OCI-LY7 (cell line): Measurements from ENCODE around the gene OR2W1.

ENCODE experiments used
- CTCF ChIP-seq: fragments of 200-600 bp; sonication (generic); conservative IDR thresholded peaks from 2 replicates; pipeline ENCODE4 v1.5.1; 2014; ENCODE audit warnings: mild to moderate bottlenecking, antibody characterized with exemption, low read length, moderate library complexity, mixed read lengths
- EZH2phosphoT487 ChIP-seq: fragments of 200-600 bp; sonication (generic); IDR thresholded peaks from 2 replicates; pipeline ENCODE4 v1.6.1; 2018; ENCODE audit warnings: low read depth, borderline replicate concordance, mild to moderate bottlenecking, mixed run types, antibody characterized with exemption, low read length, moderate library complexity, mixed read lengths

GRCh38 chr6:28996844-28997510, 48.0 kb downstream of the OR2W1 start:
- TF ChIP-seq CTCF (no peak), EZH2phosphoT487 (no peak)
